H9 (cell line): ENCODE results near the gene ABCG1. TPM values are rescaled to one million over a fixed set of nuclear protein-coding genes. Genes with fewer than 3 reads are reported as not detected.

Experiments used
- DNase-seq: peaks from one replicate; pipeline ENCODE4 v3.0.0-alpha.2; 2017
- H2AFZ ChIP-seq: one replicate; pipeline ENCODE4 v1.6.1; 2013; ENCODE audit warnings: mild to moderate bottlenecking, low read length, control low read depth, moderate library complexity
- H2AK5ac ChIP-seq: 2 replicates; pipeline ENCODE4 v1.6.1; 2013; ENCODE audit warnings: low read length, control low read depth, mixed read lengths; ENCODE audit not compliant: insufficient read length
- H2BK120ac ChIP-seq: one replicate; pipeline ENCODE4 v1.6.1; 2013; ENCODE audit warnings: low read depth, mild to moderate bottlenecking, low read length, control low read depth, inconsistent platforms; ENCODE audit not compliant: poor library complexity, severe bottlenecking
- H2BK12ac ChIP-seq: 2 replicates; pipeline ENCODE4 v1.6.1; 2013; ENCODE audit warnings: low read length, control low read depth, mixed read lengths, low read depth; ENCODE audit not compliant: insufficient read length
- H2BK15ac ChIP-seq: 2 replicates; pipeline ENCODE4 v1.6.1; 2013; ENCODE audit warnings: low read depth, low read length, control low read depth
- H2BK20ac ChIP-seq: one replicate; pipeline ENCODE4 v1.6.1; 2013; ENCODE audit warnings: low read depth, mild to moderate bottlenecking, low read length, control low read depth, inconsistent platforms; ENCODE audit not compliant: poor library complexity, severe bottlenecking
- H2BK5ac ChIP-seq: 2 replicates; pipeline ENCODE4 v1.6.1; 2013; ENCODE audit warnings: low read length, control low read depth, mixed read lengths; ENCODE audit not compliant: insufficient read length
- H3K14ac ChIP-seq: 2 replicates; pipeline ENCODE4 v1.6.1; 2013; ENCODE audit warnings: low read length, control low read depth; ENCODE audit not compliant: insufficient read depth
- H3K18ac ChIP-seq: 2 replicates; pipeline ENCODE4 v1.6.1; 2013; ENCODE audit warnings: low read depth, mild to moderate bottlenecking, mixed read lengths, low read length, control low read depth; ENCODE audit not compliant: insufficient read length
- H3K23ac ChIP-seq: 2 replicates; pipeline ENCODE4 v1.6.1; 2013; ENCODE audit warnings: low read length, control low read depth, mixed read lengths, low read depth; ENCODE audit not compliant: insufficient read length
- H3K23me2 ChIP-seq: 2 replicates; pipeline ENCODE4 v1.6.1; 2013; ENCODE audit warnings: low read depth, mild to moderate bottlenecking, mixed read lengths, low read length, control low read depth; ENCODE audit not compliant: insufficient read length, poor library complexity, severe bottlenecking
- H3K27ac ChIP-seq: 2 replicates; pipeline ENCODE4 v1.5.1; 2013; ENCODE audit warnings: low read length, control low read depth, mixed read lengths, low read depth; ENCODE audit not compliant: insufficient read length
- H3K27me3 ChIP-seq: 2 replicates; pipeline ENCODE4 v1.6.1; 2013; ENCODE audit warnings: low read length, control low read depth, inconsistent platforms; ENCODE audit not compliant: insufficient read depth
- H3K4ac ChIP-seq: 2 replicates; pipeline ENCODE4 v1.6.1; 2013; ENCODE audit warnings: low read depth, mild to moderate bottlenecking, control low read depth, inconsistent platforms, low read length, moderate library complexity
- H3K4me1 ChIP-seq: 2 replicates; pipeline ENCODE4 v1.6.1; 2013; ENCODE audit warnings: low read length, control low read depth, inconsistent platforms; ENCODE audit not compliant: insufficient read depth
- H3K4me2 ChIP-seq: 2 replicates; pipeline ENCODE4 v1.6.1; 2013; ENCODE audit warnings: low read length, control low read depth, mixed read lengths; ENCODE audit not compliant: insufficient read length, insufficient read depth
- H3K56ac ChIP-seq: 2 replicates; pipeline ENCODE4 v1.6.1; 2013; ENCODE audit warnings: low read depth, mild to moderate bottlenecking, mixed read lengths, low read length, control low read depth; ENCODE audit not compliant: insufficient read length
- H3K79me1 ChIP-seq: 2 replicates; pipeline ENCODE4 v1.6.1; 2013; ENCODE audit warnings: low read depth, mild to moderate bottlenecking, moderate library complexity, low read length, control low read depth, inconsistent platforms; ENCODE audit not compliant: insufficient read depth, poor library complexity, severe bottlenecking
- H3K79me2 ChIP-seq: 2 replicates; pipeline ENCODE4 v1.6.1; 2013; ENCODE audit warnings: low read length, control low read depth, inconsistent platforms; ENCODE audit not compliant: insufficient read depth
- H3K9ac ChIP-seq: 2 replicates; pipeline ENCODE4 v1.6.1; 2013; ENCODE audit warnings: low read length, control low read depth, mixed read lengths; ENCODE audit not compliant: insufficient read length; ENCODE audit errors: extremely low read depth
- H3K9me3 ChIP-seq: one replicate; pipeline ENCODE4 v1.6.1; 2013; ENCODE audit warnings: low read depth, low read length, inconsistent platforms; ENCODE audit not compliant: control insufficient read depth
- H3T11ph ChIP-seq: one replicate; pipeline ENCODE4 v1.6.1; 2013; ENCODE audit warnings: mild to moderate bottlenecking, low read length, control low read depth, inconsistent platforms
- H4K20me1 ChIP-seq: one replicate; pipeline ENCODE4 v1.6.1; 2013; ENCODE audit not compliant: control insufficient read depth, insufficient read length, insufficient read depth
- H4K5ac ChIP-seq: 2 replicates; pipeline ENCODE4 v1.6.1; 2013; ENCODE audit warnings: low read depth, mild to moderate bottlenecking, mixed read lengths, low read length, control low read depth; ENCODE audit not compliant: insufficient read length
- H4K8ac ChIP-seq: replicated peaks from 2 replicates; pipeline ENCODE4 v1.6.1; 2013; ENCODE audit warnings: low read length, control low read depth, mixed read lengths, low read depth; ENCODE audit not compliant: insufficient read length
- H4K91ac ChIP-seq: 2 replicates; pipeline ENCODE4 v1.6.1; 2013; ENCODE audit warnings: low read depth, mild to moderate bottlenecking, moderate library complexity, mixed read lengths, low read length, control low read depth; ENCODE audit not compliant: insufficient read length
- H3K27ac Mint-ChIP-seq, 3 experiments: 2 replicates in 2 of 3; 3 replicates in 1 of 3; pipeline ENCODE4 v1.8.0; 2020 to 2021; ENCODE audit warnings: mixed read lengths in 3 of 3, mild to moderate bottlenecking in 1 of 3, moderate library complexity in 1 of 3
- H3K27me3 Mint-ChIP-seq: 2 replicates; pipeline ENCODE4 v1.8.0; 2021; ENCODE audit warnings: low read depth, mild to moderate bottlenecking, moderate library complexity, mixed read lengths
- H3K36me3 Mint-ChIP-seq, 3 experiments: 2 replicates in 2 of 3; 3 replicates in 1 of 3; pipeline ENCODE4 v1.8.0; 2020 to 2021; ENCODE audit warnings: low read depth in 3 of 3, mixed read lengths in 3 of 3; ENCODE audit not compliant: insufficient read depth in 1 of 3
- H3K4me1 Mint-ChIP-seq, 2 experiments: 2 replicates each; pipeline ENCODE4 v1.8.0; 2020; ENCODE audit warnings: mixed read lengths in 2 of 2
- H3K4me3 Mint-ChIP-seq, 2 experiments: 2 replicates in 1 of 2; 3 replicates in 1 of 2; pipeline ENCODE4 v1.8.0; 2020 to 2021; ENCODE audit warnings: mild to moderate bottlenecking in 2 of 2, mixed read lengths in 2 of 2, moderate library complexity in 1 of 2
- H3K9me3 Mint-ChIP-seq, 2 experiments: 2 replicates in 1 of 2; 3 replicates in 1 of 2; pipeline ENCODE4 v1.8.0; 2020; ENCODE audit warnings: mild to moderate bottlenecking in 2 of 2, mixed read lengths in 2 of 2, moderate library complexity in 1 of 2
- CTCF ChIP-seq: fragments of 200-600 bp; sonication (generic); conservative IDR thresholded peaks from 3 replicates; pipeline ENCODE4 v1.8.0; 2021; ENCODE audit warnings: antibody characterized with exemption, mild to moderate bottlenecking
- WGBS: extraction: QIAGEN DNeasy Blood & Tissue Kit; methylation state at CpG from one replicate; pipeline ENCODE4 v1.1.7; 2013; ENCODE audit warnings: missing lambda C conversion rate, low lambda C conversion rate, mixed read lengths; ENCODE audit not compliant: insufficient read length; ENCODE audit errors: extremely low coverage; 5-methylcytosine and 5-hydroxymethylcytosine counted together
- total RNA-seq: library from RNA; stranded (reverse); gene quantifications from 2 replicates; pipeline ENCODE4 v1.2.1, GENCODE V29; 2021

The ABCG1 gene
- total RNA-seq, 1 experiment from 2014 or later, result 0.83 TPM

GRCh38 chr21:42191696-42192595 lies 27.0 kb upstream of the ABCG1 start:
- H2AK5ac ChIP-seq, result no peak overlapping the region
- no peaks in the 10 kb centered on the region for H3K79me2 ChIP-seq
- no peak overlapping the region for H3K4ac ChIP-seq
- Mint-ChIP-seq H3K9me3 (no peaks in the 10 kb centered on the region), H3K27ac (no peak overlapping the region), H3K4me1 (no peaks in the 10 kb centered on the region), H3K27me3 (peaks cover 19% of the 10 kb centered on the region), H3K4me3 (no peak overlapping the region), H3K36me3 (no peaks in the 10 kb centered on the region)
- H3K18ac ChIP-seq, result no peak overlapping the region
- no peaks in the 10 kb centered on the region for H3K4me1 ChIP-seq
- TF ChIP-seq CTCF, result no peak
- H4K8ac ChIP-seq, result no peak overlapping the region
- H2BK12ac ChIP-seq, result no peak overlapping the region
- no peak overlapping the region for H4K91ac ChIP-seq
- no peak overlapping the region for H4K5ac ChIP-seq
- no peak overlapping the region for H3K23ac ChIP-seq
- H3K9ac ChIP-seq, result no peak overlapping the region
- WGBS, result no CpG with 5 or more reads among the region's 21 CpGs
- H2BK20ac ChIP-seq, result no peak overlapping the region
- no peak overlapping the region for H3K27ac ChIP-seq
- no peaks in the 10 kb centered on the region for H3K79me1 ChIP-seq
- H2BK120ac ChIP-seq, result no peak overlapping the region
- H3K4me2 ChIP-seq, result no peak overlapping the region
- no peak overlapping the region for H3T11ph ChIP-seq
- H3K56ac ChIP-seq, result no peak overlapping the region
- H2BK5ac ChIP-seq, result no peak overlapping the region
- H3K14ac ChIP-seq, result no peak overlapping the region
- DNase-seq, result no peak
- no peak overlapping the region for H2AFZ ChIP-seq
- no peaks in the 10 kb centered on the region for H3K23me2 ChIP-seq
- no peaks in the 10 kb centered on the region for H3K27me3 ChIP-seq
- H2BK15ac ChIP-seq, result no peak overlapping the region
- H4K20me1 ChIP-seq, result no peaks in the 10 kb centered on the region
- no peaks in the 10 kb centered on the region for H3K9me3 ChIP-seq
